Activated naive CD4-positive, alpha-beta T cell treated with anti-CD3 and anti-CD28 coated beads for 36 hours (primary cell): ENCODE measurements around the gene DDX1. TPM values are rescaled to one million over a fixed set of nuclear protein-coding genes. Genes with fewer than 3 reads are reported as not detected.

ENCODE experiments used
- CTCF ChIA-PET: fragments of 350-600 bp; sonication (Branson Sonifier 250); formaldehyde crosslinking; loops from one replicate; lab custom pipeline; 2021; ENCODE audit warnings: antibody characterized with exemption; lab: Charles Lee
- DNase-seq: peaks from one replicate; pipeline ENCODE4 v3.0.0-alpha.2; 2020
- H3K27ac Mint-ChIP-seq: one replicate; pipeline ENCODE4 v1.8.0; 2021; ENCODE audit warnings: mild to moderate bottlenecking, mixed read lengths
- H3K27me3 Mint-ChIP-seq: one replicate; pipeline ENCODE4 v1.8.0; 2021; ENCODE audit warnings: low read depth, mixed read lengths
- H3K36me3 Mint-ChIP-seq: one replicate; pipeline ENCODE4 v1.8.0; 2021; ENCODE audit warnings: low read depth, mixed read lengths
- H3K4me1 Mint-ChIP-seq: one replicate; pipeline ENCODE4 v1.8.0; 2021; ENCODE audit warnings: low read depth, mixed read lengths
- H3K4me3 Mint-ChIP-seq: one replicate; pipeline ENCODE4 v1.8.0; 2021; ENCODE audit warnings: mild to moderate bottlenecking, moderate library complexity, mixed read lengths
- H3K9me3 Mint-ChIP-seq: one replicate; pipeline ENCODE4 v1.8.0; 2021; ENCODE audit warnings: mixed read lengths
- intact Hi-C: fragments of 100-400 bp; cut with micrococcal nuclease; formaldehyde crosslinking; loops from one replicate; pipeline ENCODE4 v1.15.1; 2023
- total RNA-seq, 2 experiments: library from RNA; stranded (reverse); gene quantifications; one replicate each; pipeline ENCODE4 v1.2.3, GENCODE V29; 2021

The DDX1 gene
- total RNA-seq, 2 experiments from 2014 or later = 61.7 to 64.1 TPM

GRCh38 chr2:15584767-15585469 lies 6.8 kb upstream of the DDX1 start:
- DNase-seq = no peak
- Mint-ChIP-seq H3K36me3 (peaks cover 5% of the 10 kb centered on the region), H3K9me3 (no peaks in the 10 kb centered on the region), H3K4me3 (no peak overlapping the region), H3K4me1 (peaks cover 5% of the 10 kb centered on the region), H3K27ac (no peak overlapping the region), H3K27me3 (no peaks in the 10 kb centered on the region)
- CTCF ChIA-PET = interaction anchor here (1.1 to 3.3 kb wide), 4 partner anchors 8 to 47 kb away, joined by 3 to 10 read pairs (median 6); no protein-coding TSS in a partner anchor
- intact Hi-C loops = no loop called here

DNA sequence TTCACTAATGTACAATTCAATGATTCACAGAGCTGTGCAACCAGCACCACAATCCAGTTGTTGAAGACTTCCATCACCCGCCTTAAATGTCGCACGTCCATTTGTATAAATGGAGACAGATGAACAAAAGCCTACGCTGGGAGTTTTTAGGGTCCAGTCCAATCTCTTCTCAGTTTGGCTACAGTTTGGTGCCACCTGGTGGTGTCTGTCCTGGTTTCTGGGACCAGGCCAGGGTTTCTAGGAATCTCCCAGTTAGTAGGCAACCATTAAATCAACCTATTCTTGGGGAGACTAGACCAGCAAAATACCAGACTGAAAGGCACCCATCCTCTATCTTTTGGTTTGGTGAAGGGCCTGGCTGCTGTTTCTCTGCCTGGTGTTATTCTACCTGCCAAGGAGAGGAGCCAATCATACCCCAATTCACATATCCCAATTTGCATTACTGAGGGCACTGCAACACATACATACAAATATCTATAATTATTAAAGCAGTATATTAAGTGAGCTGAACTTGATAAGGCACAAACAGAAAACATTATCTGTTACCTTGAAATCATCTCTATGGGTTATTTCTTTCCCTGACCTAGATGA lies 3.2 kb upstream of the DDX1 start:
- no peak overlapping the region for H3K4me3 Mint-ChIP-seq
- H3K36me3 Mint-ChIP-seq = peaks cover 5% of the 10 kb centered on the region
- CTCF ChIA-PET = interaction anchor here (0.6 to 1.7 kb wide), 6 partner anchors 11 to 1203 kb away, joined by 3 to 8 read pairs (median 4); no protein-coding TSS in a partner anchor
- peaks cover 18% of the 10 kb centered on the region for H3K4me1 Mint-ChIP-seq
- H3K9me3 Mint-ChIP-seq = no peaks in the 10 kb centered on the region
- DNase-seq = peak; percentile 58
- H3K27ac Mint-ChIP-seq = no peak overlapping the region
- H3K27me3 Mint-ChIP-seq = no peaks in the 10 kb centered on the region
- intact Hi-C loops = no loop called here

- Mint-ChIP-seq H3K36me3 (peaks cover 19% of the 10 kb centered on the region), H3K9me3 (no peaks in the 10 kb centered on the region), H3K27me3 (no peaks in the 10 kb centered on the region), H3K4me1 (peaks cover 36% of the 10 kb centered on the region), H3K27ac (peak overlapping the region; percentile 86), H3K4me3 (peak overlapping the region; percentile 88)
- CTCF ChIA-PET = interaction anchor here (0.5 to 1.8 kb wide), 3 partner anchors 9 to 55 kb away, joined by 3 to 6 read pairs (median 4); no protein-coding TSS in a partner anchor
- intact Hi-C loops = loop anchor here (1.0 kb wide), 3 partner anchors 30 to 449 kb away; partner anchors contain the start of gene NBAS
- DNase-seq = no peak
Observed at GRCh38 chr2:15591373-15591691, 336 bp upstream of the DDX1 start.

GRCh38 chr2:15593327-15593705 lies 1.6 kb downstream of the DDX1 start:
- Mint-ChIP-seq H3K9me3 (no peaks in the 10 kb centered on the region), H3K4me1 (peaks cover 37% of the 10 kb centered on the region), H3K27me3 (no peaks in the 10 kb centered on the region), H3K27ac (peak overlapping the region; percentile 63), H3K36me3 (peaks cover 28% of the 10 kb centered on the region), H3K4me3 (peak overlapping the region; percentile 88)
- no peak for DNase-seq
- CTCF ChIA-PET = interaction anchor here (1.0 to 1.2 kb wide), 3 partner anchors 16 to 44 kb away, joined by 3 to 4 read pairs (median 3); no protein-coding TSS in a partner anchor
- intact Hi-C loops = no loop called here

GRCh38 chr2:15594291-15595256 lies 2.9 kb downstream of the DDX1 start:
- no peaks in the 10 kb centered on the region for H3K9me3 Mint-ChIP-seq
- no peak overlapping the region for H3K4me3 Mint-ChIP-seq
- DNase-seq = no peak
- intact Hi-C loops = no loop called here
- CTCF ChIA-PET = interaction anchor here (1.0 to 1.1 kb wide), 2 partner anchors 17 to 42 kb away, joined by 3 to 4 read pairs; no protein-coding TSS in a partner anchor
- H3K4me1 Mint-ChIP-seq = peaks cover 33% of the 10 kb centered on the region
- H3K36me3 Mint-ChIP-seq = peaks cover 27% of the 10 kb centered on the region
- no peak overlapping the region for H3K27ac Mint-ChIP-seq
- no peaks in the 10 kb centered on the region for H3K27me3 Mint-ChIP-seq

- Mint-ChIP-seq H3K9me3 (no peaks in the 10 kb centered on the region), H3K4me3 (no peak overlapping the region)
Observed at GRCh38 chr2:15595342-15595905, 3.8 kb downstream of the DDX1 start.

DNA sequence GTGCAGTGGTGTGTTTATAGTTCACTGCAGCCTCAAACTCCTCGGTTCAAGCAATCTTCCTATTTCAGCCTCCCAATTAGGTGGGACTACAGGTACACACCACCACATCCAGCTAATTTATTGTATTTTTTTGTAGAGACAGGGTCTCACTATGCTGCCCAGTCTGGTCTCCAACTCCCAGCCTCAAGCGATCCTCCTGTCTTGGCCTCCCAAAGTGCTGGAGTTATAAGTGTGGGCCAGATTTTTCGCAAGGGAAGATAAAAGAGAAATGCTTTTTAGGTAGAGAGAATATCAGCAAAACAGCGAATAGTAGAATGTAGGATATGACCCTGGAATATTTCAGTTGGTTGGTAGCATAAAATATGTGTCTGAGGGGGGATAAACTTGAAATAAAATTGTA lies 4.3 kb downstream of the DDX1 start:
- no peak overlapping the region for H3K4me3 Mint-ChIP-seq
- CTCF ChIA-PET = no interaction called here
- no peak overlapping the region for H3K27ac Mint-ChIP-seq
- peaks cover 31% of the 10 kb centered on the region for H3K4me1 Mint-ChIP-seq
- no peaks in the 10 kb centered on the region for H3K9me3 Mint-ChIP-seq
- intact Hi-C loops = loop anchor here (2.0 kb wide), 1 partner anchor 27 kb away; no protein-coding TSS in a partner anchor
- no peaks in the 10 kb centered on the region for H3K27me3 Mint-ChIP-seq
- DNase-seq = no peak
- H3K36me3 Mint-ChIP-seq = peaks cover 33% of the 10 kb centered on the region

More at GRCh38 chr2:15595342-15595905, 3.8 kb downstream of the DDX1 start:
- peaks cover 33% of the 10 kb centered on the region for H3K4me1 Mint-ChIP-seq
- CTCF ChIA-PET = no interaction called here
- H3K27me3 Mint-ChIP-seq = no peaks in the 10 kb centered on the region
- H3K36me3 Mint-ChIP-seq = peaks cover 30% of the 10 kb centered on the region
- intact Hi-C loops = no loop called here
- H3K27ac Mint-ChIP-seq = no peak overlapping the region
- DNase-seq = no peak

DNA sequence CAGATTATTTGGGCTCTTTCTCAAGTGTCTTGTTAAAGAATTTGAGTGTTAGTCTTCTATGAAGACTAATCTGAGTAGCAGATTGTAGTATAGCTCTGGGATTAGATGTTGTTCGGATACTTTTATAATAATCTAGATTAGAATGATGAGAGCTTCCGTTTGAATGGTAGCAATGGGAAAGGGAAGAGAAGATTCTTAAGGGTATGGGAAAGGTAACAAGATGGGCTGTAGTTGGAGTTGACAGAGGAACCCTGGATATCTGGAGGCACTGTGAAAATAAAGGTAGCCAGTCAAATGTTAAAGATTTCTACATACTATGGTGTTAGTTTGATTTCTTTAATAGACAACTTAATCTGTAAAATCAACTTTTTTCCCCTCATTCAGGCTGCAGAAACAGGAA lies 4.7 kb downstream of the DDX1 start:
- CTCF ChIA-PET = no interaction called here
- peaks cover 27% of the 10 kb centered on the region for H3K4me1 Mint-ChIP-seq
- H3K27ac Mint-ChIP-seq = no peak overlapping the region
- H3K36me3 Mint-ChIP-seq = peaks cover 35% of the 10 kb centered on the region
- H3K4me3 Mint-ChIP-seq = no peak overlapping the region
- H3K9me3 Mint-ChIP-seq = no peaks in the 10 kb centered on the region
- no peak for DNase-seq
- intact Hi-C loops = loop anchor here (2.0 kb wide), 1 partner anchor 26 kb away; no protein-coding TSS in a partner anchor
- no peaks in the 10 kb centered on the region for H3K27me3 Mint-ChIP-seq

GRCh38 chr2:15596968-15597367 lies 5.3 kb downstream of the DDX1 start:
- Mint-ChIP-seq H3K4me1 (peaks cover 25% of the 10 kb centered on the region), H3K36me3 (peaks cover 37% of the 10 kb centered on the region), H3K27me3 (no peaks in the 10 kb centered on the region), H3K4me3 (no peak overlapping the region), H3K27ac (no peak overlapping the region), H3K9me3 (no peaks in the 10 kb centered on the region)
- intact Hi-C loops = loop anchor here (2.0 kb wide), 1 partner anchor 26 kb away; no protein-coding TSS in a partner anchor
- CTCF ChIA-PET = no interaction called here
- no peak for DNase-seq

DNA sequence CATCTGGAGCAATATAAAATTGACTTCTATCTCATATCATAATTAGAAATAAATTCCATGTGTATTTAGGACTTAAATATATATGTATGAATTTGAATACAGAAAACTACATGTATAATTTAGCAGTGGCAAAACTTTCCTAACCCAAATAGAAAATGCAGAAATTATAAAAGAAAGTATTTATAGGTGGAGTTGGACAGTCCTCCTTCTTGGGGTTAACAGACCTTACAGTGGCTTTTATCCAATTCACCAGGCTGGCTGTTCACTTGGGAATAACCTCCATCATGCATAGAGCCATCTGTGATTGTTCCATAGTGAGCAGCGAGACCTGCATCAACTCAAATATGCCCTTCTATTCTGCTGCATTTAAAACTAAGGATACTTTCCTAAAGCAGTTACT lies 8.3 kb downstream of the DDX1 start:
- Mint-ChIP-seq H3K4me3 (no peak overlapping the region), H3K36me3 (peaks cover 55% of the 10 kb centered on the region), H3K27ac (no peak overlapping the region), H3K4me1 (peaks cover 6% of the 10 kb centered on the region), H3K9me3 (no peaks in the 10 kb centered on the region), H3K27me3 (no peaks in the 10 kb centered on the region)
- CTCF ChIA-PET = interaction anchor here (1.2 kb wide), 1 partner anchor 20 kb away, joined by 3 read pairs; no protein-coding TSS in a partner anchor
- no peak for DNase-seq
- intact Hi-C loops = no loop called here

- Mint-ChIP-seq H3K4me3 (no peak overlapping the region), H3K27ac (no peak overlapping the region), H3K36me3 (peaks cover 51% of the 10 kb centered on the region), H3K27me3 (no peaks in the 10 kb centered on the region), H3K9me3 (no peaks in the 10 kb centered on the region), H3K4me1 (peaks cover 2% of the 10 kb centered on the region)
- intact Hi-C loops = no loop called here
- no peak for DNase-seq
- CTCF ChIA-PET = interaction anchor here (1.0 kb wide), 1 partner anchor 40 kb away, joined by 4 read pairs; no protein-coding TSS in a partner anchor
Observed at GRCh38 chr2:15601681-15602080, 10.0 kb downstream of the DDX1 start.
